Measurements from ENCODE around the gene PCOLCE2.
A peak's percentile ranks its signal among the peaks of the same experiment; 100 is the strongest.

GRCh38 chr3:142931222-142931621, 42.3 kb upstream of the PCOLCE2 start:
- TF ChIP-seq, protein P1, sequence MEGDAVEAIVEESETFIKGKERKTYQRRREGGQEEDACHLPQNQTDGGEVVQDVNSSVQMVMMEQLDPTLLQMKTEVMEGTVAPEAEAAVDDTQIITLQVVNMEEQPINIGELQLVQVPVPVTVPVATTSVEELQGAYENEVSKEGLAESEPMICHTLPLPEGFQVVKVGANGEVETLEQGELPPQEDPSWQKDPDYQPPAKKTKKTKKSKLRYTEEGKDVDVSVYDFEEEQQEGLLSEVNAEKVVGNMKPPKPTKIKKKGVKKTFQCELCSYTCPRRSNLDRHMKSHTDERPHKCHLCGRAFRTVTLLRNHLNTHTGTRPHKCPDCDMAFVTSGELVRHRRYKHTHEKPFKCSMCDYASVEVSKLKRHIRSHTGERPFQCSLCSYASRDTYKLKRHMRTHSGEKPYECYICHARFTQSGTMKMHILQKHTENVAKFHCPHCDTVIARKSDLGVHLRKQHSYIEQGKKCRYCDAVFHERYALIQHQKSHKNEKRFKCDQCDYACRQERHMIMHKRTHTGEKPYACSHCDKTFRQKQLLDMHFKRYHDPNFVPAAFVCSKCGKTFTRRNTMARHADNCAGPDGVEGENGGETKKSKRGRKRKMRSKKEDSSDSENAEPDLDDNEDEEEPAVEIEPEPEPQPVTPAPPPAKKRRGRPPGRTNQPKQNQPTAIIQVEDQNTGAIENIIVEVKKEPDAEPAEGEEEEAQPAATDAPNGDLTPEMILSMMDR (conservative IDR thresholded peaks at IDR 0.05 in 1 of 2, IDR thresholded peaks at IDR 0.05 in 1 of 2; ENCODE audit: extremely low read depth in 1 of 2, insufficient read depth in 1 of 2, low read depth in 1 of 2, low read length in 2 of 2) = peak in 1 of 2 donors; percentile 17
- no peak for TF ChIP-seq EZH2 (IDR thresholded peaks at IDR 0.05; ENCODE audit: borderline replicate concordance, low read length)

All from mammary epithelial cell (primary cell).